Stomach (tissue), 4 donors: ENCODE data around the gene ASB16.

Source experiments
- EP300 ChIP-seq: sonication (generic); formaldehyde crosslinking; IDR thresholded peaks from one replicate; pipeline ENCODE4 v1.6.1; 2017; ENCODE audit warnings: antibody characterized with exemption
- POLR2A ChIP-seq, 4 donors: fragments of 450-650 bp; IDR thresholded peaks; one replicate each; pipeline ENCODE4 v1.6.1; 2016; ENCODE audit warnings: antibody characterized with exemption in 4 of 4, control low read depth in 2 of 4, mild to moderate bottlenecking in 1 of 4, moderate library complexity in 1 of 4
- TF ChIP-seq, protein P1 (sequence below), 7 experiments: fragments of 450-650 bp in 4 of 7; fragments of 200-600 bp in 3 of 7; sonication (generic) in 3 of 7; IDR thresholded peaks; one replicate each; pipeline ENCODE4 v1.5.1; 2016 to 2019; ENCODE audit warnings: antibody characterized with exemption in 7 of 7, control low read depth in 2 of 7, mild to moderate bottlenecking in 1 of 7

DNA sequence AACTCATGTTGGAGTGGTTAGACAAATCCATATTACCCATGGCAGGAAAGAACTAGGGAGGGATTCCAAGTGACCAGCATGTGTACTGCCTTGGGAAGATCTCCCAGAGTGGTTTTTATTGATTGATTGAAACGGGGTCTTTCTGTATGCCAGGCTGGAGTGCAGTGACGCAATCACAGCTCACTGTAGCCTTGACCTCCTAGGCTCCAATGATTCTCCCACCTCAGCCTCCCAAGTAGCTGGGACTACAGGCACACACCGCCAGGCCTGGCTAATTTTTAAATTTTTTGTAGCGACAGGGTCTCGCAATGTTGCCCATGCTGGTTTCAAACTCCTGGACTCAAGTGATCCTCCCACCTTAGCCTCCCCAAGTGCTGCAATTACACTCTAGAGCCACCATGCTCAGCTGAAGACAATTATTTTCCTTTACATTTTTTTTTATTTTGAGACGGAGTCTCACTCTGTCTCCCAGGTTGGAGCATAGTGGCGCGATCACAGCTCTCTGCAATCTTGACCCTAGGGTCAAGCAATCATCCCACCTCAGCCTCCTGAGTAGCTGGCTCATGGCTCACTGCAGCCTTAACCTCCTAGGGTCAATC, 13.8 kb downstream of the ASB16 start:
- TF ChIP-seq EP300 (no peak), POLR2A (IDR thresholded peaks at IDR 0.05) (no peak)
- TF ChIP-seq, protein P1, sequence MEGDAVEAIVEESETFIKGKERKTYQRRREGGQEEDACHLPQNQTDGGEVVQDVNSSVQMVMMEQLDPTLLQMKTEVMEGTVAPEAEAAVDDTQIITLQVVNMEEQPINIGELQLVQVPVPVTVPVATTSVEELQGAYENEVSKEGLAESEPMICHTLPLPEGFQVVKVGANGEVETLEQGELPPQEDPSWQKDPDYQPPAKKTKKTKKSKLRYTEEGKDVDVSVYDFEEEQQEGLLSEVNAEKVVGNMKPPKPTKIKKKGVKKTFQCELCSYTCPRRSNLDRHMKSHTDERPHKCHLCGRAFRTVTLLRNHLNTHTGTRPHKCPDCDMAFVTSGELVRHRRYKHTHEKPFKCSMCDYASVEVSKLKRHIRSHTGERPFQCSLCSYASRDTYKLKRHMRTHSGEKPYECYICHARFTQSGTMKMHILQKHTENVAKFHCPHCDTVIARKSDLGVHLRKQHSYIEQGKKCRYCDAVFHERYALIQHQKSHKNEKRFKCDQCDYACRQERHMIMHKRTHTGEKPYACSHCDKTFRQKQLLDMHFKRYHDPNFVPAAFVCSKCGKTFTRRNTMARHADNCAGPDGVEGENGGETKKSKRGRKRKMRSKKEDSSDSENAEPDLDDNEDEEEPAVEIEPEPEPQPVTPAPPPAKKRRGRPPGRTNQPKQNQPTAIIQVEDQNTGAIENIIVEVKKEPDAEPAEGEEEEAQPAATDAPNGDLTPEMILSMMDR (IDR thresholded peaks at IDR 0.05) = no peak
